IMR-90 (cell line): ENCODE measurements around the gene MAS1L. TPM values are rescaled to one million over a fixed set of nuclear protein-coding genes. Genes with fewer than 3 reads are reported as not detected.

Source experiments
- ATAC-seq: fragments of 200-7000 bp; cut with Tn5 transposase; 2 replicates; pipeline ENCODE4 v1.9.1; 2020; ENCODE audit warnings: low read depth, mild to moderate bottlenecking, moderate library complexity
- BruUV-seq: library from RNA; stranded (reverse); fragments of 400-500 nt; replicated peaks from 2 replicates; lab custom pipeline; 2021; lab: Mats Ljungman, UMichigan
- CTCF ChIA-PET: fragments of 300-600 bp; formaldehyde crosslinking; extraction: SDS; loops from one replicate; lab custom pipeline; 2021; ENCODE audit warnings: antibody characterized with exemption; lab: Yijun Ruan, JAX
- POLR2A ChIA-PET: fragments of 300-600 bp; sonication (Branson Sonifier 250); formaldehyde crosslinking; loops from one replicate; lab custom pipeline; 2022; ENCODE audit warnings: antibody characterized with exemption; ENCODE audit not compliant: unreplicated experiment; lab: Charles Lee
- DNase-seq: peaks from one replicate; pipeline ENCODE4 v3.0.0; 2013
- H2AFZ ChIP-seq: replicated peaks from 2 replicates; pipeline ENCODE3; 2013; ENCODE audit warnings: low read length, mild to moderate bottlenecking; ENCODE audit not compliant: poor library complexity
- H2AK5ac ChIP-seq: 2 replicates; pipeline ENCODE4 v1.6.1; 2013; ENCODE audit warnings: low read depth, low read length, inconsistent platforms
- H2AK9ac ChIP-seq: replicated peaks from 2 replicates; pipeline ENCODE3; 2013; ENCODE audit warnings: mild to moderate bottlenecking, low read depth, low read length, moderate library complexity; ENCODE audit not compliant: poor library complexity
- H2BK120ac ChIP-seq: 2 replicates; pipeline ENCODE4 v1.6.1; 2013; ENCODE audit warnings: low read depth, low read length, inconsistent platforms
- H2BK15ac ChIP-seq: 3 replicates; pipeline ENCODE4 v1.6.1; 2013; ENCODE audit warnings: low read depth, low read length, inconsistent platforms
- H2BK20ac ChIP-seq: 2 replicates; pipeline ENCODE4 v1.6.1; 2013; ENCODE audit warnings: low read depth, mild to moderate bottlenecking, inconsistent platforms, low read length, moderate library complexity
- H2BK5ac ChIP-seq: 2 replicates; pipeline ENCODE4 v1.6.1; 2013; ENCODE audit warnings: mild to moderate bottlenecking, low read depth, low read length, inconsistent platforms; ENCODE audit not compliant: poor library complexity, severe bottlenecking
- H3K14ac ChIP-seq: replicated peaks from 2 replicates; pipeline ENCODE4 v1.6.1; 2013; ENCODE audit warnings: low read depth, low read length, inconsistent platforms
- H3K18ac ChIP-seq: 2 replicates; pipeline ENCODE4 v1.6.1; 2013; ENCODE audit warnings: low read depth, low read length, control low read depth
- H3K23ac ChIP-seq: 2 replicates; pipeline ENCODE4 v1.6.1; 2013; ENCODE audit warnings: low read depth, low read length, inconsistent platforms
- H3K27ac ChIP-seq: 2 replicates; pipeline ENCODE4 v1.5.1; 2013; ENCODE audit warnings: mild to moderate bottlenecking, control low read depth, low read length; ENCODE audit not compliant: insufficient read depth
- H3K27me3 ChIP-seq: 2 replicates; pipeline ENCODE4 v1.6.1; 2013; ENCODE audit warnings: low read length; ENCODE audit not compliant: control insufficient read depth, insufficient read depth
- H3K36me3 ChIP-seq: 2 replicates; pipeline ENCODE4 v1.6.1; 2013; ENCODE audit warnings: low read length, mixed read lengths; ENCODE audit not compliant: control insufficient read depth, insufficient read depth
- H3K4ac ChIP-seq: 2 replicates; pipeline ENCODE4 v1.6.1; 2013; ENCODE audit warnings: low read depth, low read length, inconsistent platforms
- H3K4me1 ChIP-seq: 2 replicates; pipeline ENCODE4 v1.6.1; 2013; ENCODE audit warnings: low read length, mixed read lengths; ENCODE audit not compliant: control insufficient read depth, insufficient read depth
- H3K4me2 ChIP-seq: 2 replicates; pipeline ENCODE4 v1.6.1; 2013; ENCODE audit warnings: low read depth, mild to moderate bottlenecking, control low read depth, low read length, moderate library complexity
- H3K4me3 ChIP-seq: 2 replicates; pipeline ENCODE4 v1.5.1; 2013; ENCODE audit warnings: low read depth, mild to moderate bottlenecking, control low read depth, low read length, moderate library complexity; ENCODE audit not compliant: insufficient read depth
- H3K56ac ChIP-seq: 2 replicates; pipeline ENCODE4 v1.6.1; 2013; ENCODE audit warnings: low read length, inconsistent platforms; ENCODE audit not compliant: insufficient read depth; ENCODE audit errors: extremely low read depth
- H3K79me1 ChIP-seq, 2 experiments: 2 replicates each; pipeline ENCODE4 v1.6.1; 2013; ENCODE audit warnings: low read length in 2 of 2, inconsistent platforms in 1 of 2, low read depth in 1 of 2
- H3K9ac ChIP-seq: 2 replicates; pipeline ENCODE4 v1.6.1; 2013; ENCODE audit warnings: low read depth, low read length, control low read depth
- H3K9me1 ChIP-seq: 2 replicates; pipeline ENCODE4 v1.6.1; 2013; ENCODE audit warnings: low read length, inconsistent platforms; ENCODE audit not compliant: insufficient read depth
- H3K9me3 ChIP-seq: 2 replicates; pipeline ENCODE4 v1.6.1; 2013; ENCODE audit warnings: low read length; ENCODE audit not compliant: control insufficient read depth, insufficient read depth
- H4K20me1 ChIP-seq: 2 replicates; pipeline ENCODE4 v1.6.1; 2013; ENCODE audit warnings: low read length, inconsistent platforms; ENCODE audit not compliant: insufficient read depth
- H4K5ac ChIP-seq: 2 replicates; pipeline ENCODE4 v1.6.1; 2013; ENCODE audit warnings: mild to moderate bottlenecking, low read depth, low read length, control low read depth
- H4K8ac ChIP-seq, 2 experiments: 2 replicates each; pipeline ENCODE4 v1.6.1; 2013; ENCODE audit warnings: low read depth in 2 of 2, low read length in 2 of 2, control low read depth in 1 of 2, inconsistent platforms in 1 of 2
- H4K91ac ChIP-seq: 2 replicates; pipeline ENCODE4 v1.6.1; 2013; ENCODE audit warnings: low read depth, low read length, inconsistent platforms; ENCODE audit not compliant: insufficient read depth
- BHLHE40 ChIP-seq: fragments of 150-350 bp; IDR thresholded peaks from 2 replicates; pipeline ENCODE4 v1.6.1; 2016; ENCODE audit warnings: mild to moderate bottlenecking, low read depth, low read length
- CEBPB ChIP-seq: IDR thresholded peaks from 2 replicates; pipeline ENCODE4 v1.6.1; 2012; ENCODE audit warnings: low read depth, low read length, improper control_type of control experiment
- CHD1 ChIP-seq: IDR thresholded peaks from 2 replicates; pipeline ENCODE4 v1.6.1; 2012; ENCODE audit warnings: low read depth, low read length, improper control_type of control experiment
- CTCF ChIP-seq: conservative IDR thresholded peaks from 2 replicates; pipeline ENCODE4 v1.5.1; 2012; ENCODE audit warnings: mild to moderate bottlenecking, low read depth, low read length, improper control_type of control experiment
- ELK1 ChIP-seq: fragments of 150-350 bp; IDR thresholded peaks from 2 replicates; pipeline ENCODE4 v1.6.1; 2016; ENCODE audit warnings: low read depth, mild to moderate bottlenecking, low read length, moderate library complexity, borderline replicate concordance
- FOS ChIP-seq: fragments of 150-350 bp; IDR thresholded peaks from 2 replicates; pipeline ENCODE4 v1.6.1; 2016; ENCODE audit warnings: low read depth, low read length
- MAFK ChIP-seq: IDR thresholded peaks from 2 replicates; pipeline ENCODE4 v1.6.1; 2012; ENCODE audit warnings: low read depth, low read length, improper control_type of control experiment
- MAZ ChIP-seq: IDR thresholded peaks from 2 replicates; pipeline ENCODE4 v1.6.1; 2012; ENCODE audit warnings: low read depth, mild to moderate bottlenecking, low read length, improper control_type of control experiment, moderate library complexity, borderline replicate concordance
- MXI1 ChIP-seq: IDR thresholded peaks from 2 replicates; pipeline ENCODE4 v1.6.1; 2012; ENCODE audit warnings: low read depth, mild to moderate bottlenecking, low read length, moderate library complexity, borderline replicate concordance
- NFE2L2 ChIP-seq: fragments of 150-350 bp; IDR thresholded peaks from 2 replicates; pipeline ENCODE4 v1.6.1; 2016; ENCODE audit warnings: low read depth, mild to moderate bottlenecking, low read length
- POLR2A ChIP-seq: IDR thresholded peaks from 2 replicates; pipeline ENCODE4 v1.6.1; 2012; ENCODE audit warnings: mild to moderate bottlenecking, low read depth, low read length
- RAD21 ChIP-seq: IDR thresholded peaks from 2 replicates; pipeline ENCODE4 v1.6.1; 2012; ENCODE audit warnings: low read length, improper control_type of control experiment
- RCOR1 ChIP-seq: IDR thresholded peaks from 2 replicates; pipeline ENCODE4 v1.6.1; 2012; ENCODE audit warnings: mild to moderate bottlenecking, low read length, improper control_type of control experiment; ENCODE audit not compliant: insufficient replicate concordance
- RFX5 ChIP-seq: IDR thresholded peaks from 2 replicates; pipeline ENCODE4 v1.8.0; 2012; ENCODE audit warnings: low read depth, mild to moderate bottlenecking, low read length, moderate library complexity
- SMC3 ChIP-seq: fragments of 150-350 bp; IDR thresholded peaks from 2 replicates; pipeline ENCODE4 v1.6.1; 2016; ENCODE audit warnings: low read depth, mild to moderate bottlenecking, antibody characterized with exemption, low read length, moderate library complexity
- USF2 ChIP-seq: fragments of 150-350 bp; IDR thresholded peaks from 2 replicates; pipeline ENCODE4 v1.6.1; 2017; ENCODE audit warnings: mild to moderate bottlenecking, antibody characterized with exemption, low read length, low read depth
- WGBS, 2 experiments: methylation state at CpG; one replicate each; pipeline versions ENCODE4 v1.1.5 to v1.1.7; 2013; ENCODE audit warnings: missing lambda C conversion rate in 2 of 2; ENCODE audit not compliant: insufficient read length in 1 of 2; ENCODE audit errors: extremely low coverage in 2 of 2; 5-methylcytosine and 5-hydroxymethylcytosine counted together
- dilution Hi-C: fragments of 300-500 bp; cut with HindIII; formaldehyde crosslinking; loops from one replicate; pipeline ENCODE4 v1.14.3; 2018; ENCODE audit warnings: low sequenced_read_pairs; ENCODE audit not compliant: unreplicated experiment
- in situ Hi-C: fragments of 300-500 bp; cut with MboI; formaldehyde crosslinking; loops from 3 replicates; pipeline ENCODE4 v1.14.3; 2019; ENCODE audit warnings: low sequenced_read_pairs, inconsistent platforms, mixed read lengths
- intact Hi-C: fragments of 100-400 bp; cut with micrococcal nuclease; formaldehyde crosslinking; loops from 2 replicates; pipeline ENCODE4 v1.10.0; 2022
- polyA plus RNA-seq, 3 experiments: library from polyadenylated mRNA; depleted of rRNA; stranded (reverse); fragments of >200 nt; gene quantifications; 2 replicates each; pipeline ENCODE4 v1.2.3, GENCODE V29; 2012; ENCODE audit warnings: low replicate concordance in 1 of 3
- total RNA-seq: library from RNA; depleted of rRNA; stranded (reverse); fragments of >200 nt; gene quantifications from 2 replicates; pipeline ENCODE4 v1.2.3, GENCODE V29; 2012

The MAS1L gene
- total and polyA plus RNA-seq, 2 of the 4 experiments (the other 2 are of a cell fraction) = not detected

GRCh38 chr6:29483735-29484134 lies 4.0 kb downstream of the MAS1L start:
- dilution Hi-C loops (no loop called here), in situ Hi-C loops (no loop called here), intact Hi-C loops (no loop called here)
- no peak overlapping the region for H2BK5ac ChIP-seq
- H2BK20ac ChIP-seq = no peak overlapping the region
- H4K5ac ChIP-seq = no peak overlapping the region
- H4K20me1 ChIP-seq = no peaks in the 10 kb centered on the region
- CTCF ChIA-PET = no interaction called here
- H3K4me1 ChIP-seq = no peaks in the 10 kb centered on the region
- H3K9me3 ChIP-seq = peaks cover 4% of the 10 kb centered on the region; the same call in 1 of the 2 replicates
- no peak overlapping the region for H3K23ac ChIP-seq
- no peak overlapping the region for H3K4me3 ChIP-seq
- no peak overlapping the region for H2AFZ ChIP-seq
- H3K14ac ChIP-seq = no peak overlapping the region
- H2BK15ac ChIP-seq = no peak overlapping the region
- no peak overlapping the region for H3K27ac ChIP-seq
- H3K4me2 ChIP-seq = no peak overlapping the region
- ATAC-seq = no peak
- no peak overlapping the region for H3K56ac ChIP-seq
- POLR2A ChIA-PET = no interaction called here
- no peak overlapping the region for H3K4ac ChIP-seq
- H2AK5ac ChIP-seq = no peak overlapping the region
- H3K9ac ChIP-seq = no peak overlapping the region
- no peaks in the 10 kb centered on the region for H3K9me1 ChIP-seq
- H4K91ac ChIP-seq = no peak overlapping the region
- BruUV-seq = no TSS peak
- H2BK120ac ChIP-seq = no peak overlapping the region
- no CpG with 5 or more reads among the region's 1 CpG for WGBS, 2 experiments
- no peak overlapping the region for H3K18ac ChIP-seq
- DNase-seq = no peak
- H3K36me3 ChIP-seq = no peaks in the 10 kb centered on the region
- no peak for TF ChIP-seq RCOR1
- no peak for TF ChIP-seq RAD21
- TF ChIP-seq BHLHE40 = no peak
- no peak for TF ChIP-seq POLR2A
- no peak for TF ChIP-seq CEBPB
- TF ChIP-seq MAFK = no peak
- TF ChIP-seq MAZ = no peak
- TF ChIP-seq RFX5 = no peak
- no peak for TF ChIP-seq MXI1
- no peak for TF ChIP-seq ELK1
- TF ChIP-seq CHD1 = no peak
- no peak for TF ChIP-seq FOS
- TF ChIP-seq NFE2L2 = no peak
- TF ChIP-seq USF2 = no peak
- TF ChIP-seq SMC3 = no peak
- TF ChIP-seq CTCF = no peak
- no peaks in the 10 kb centered on the region for H3K79me1 ChIP-seq
- no peak overlapping the region for H2AK9ac ChIP-seq
- H4K8ac ChIP-seq = no peak overlapping the region
- H3K27me3 ChIP-seq = no peaks in the 10 kb centered on the region
